ENCODE data around the gene HECTD2.
"Not testable (repeated sequence)": the region's sequence is repeated elsewhere in the genome, so short reads cannot be mapped to it uniquely, and the experiment has no call there.

The HECTD2 gene, protein sequence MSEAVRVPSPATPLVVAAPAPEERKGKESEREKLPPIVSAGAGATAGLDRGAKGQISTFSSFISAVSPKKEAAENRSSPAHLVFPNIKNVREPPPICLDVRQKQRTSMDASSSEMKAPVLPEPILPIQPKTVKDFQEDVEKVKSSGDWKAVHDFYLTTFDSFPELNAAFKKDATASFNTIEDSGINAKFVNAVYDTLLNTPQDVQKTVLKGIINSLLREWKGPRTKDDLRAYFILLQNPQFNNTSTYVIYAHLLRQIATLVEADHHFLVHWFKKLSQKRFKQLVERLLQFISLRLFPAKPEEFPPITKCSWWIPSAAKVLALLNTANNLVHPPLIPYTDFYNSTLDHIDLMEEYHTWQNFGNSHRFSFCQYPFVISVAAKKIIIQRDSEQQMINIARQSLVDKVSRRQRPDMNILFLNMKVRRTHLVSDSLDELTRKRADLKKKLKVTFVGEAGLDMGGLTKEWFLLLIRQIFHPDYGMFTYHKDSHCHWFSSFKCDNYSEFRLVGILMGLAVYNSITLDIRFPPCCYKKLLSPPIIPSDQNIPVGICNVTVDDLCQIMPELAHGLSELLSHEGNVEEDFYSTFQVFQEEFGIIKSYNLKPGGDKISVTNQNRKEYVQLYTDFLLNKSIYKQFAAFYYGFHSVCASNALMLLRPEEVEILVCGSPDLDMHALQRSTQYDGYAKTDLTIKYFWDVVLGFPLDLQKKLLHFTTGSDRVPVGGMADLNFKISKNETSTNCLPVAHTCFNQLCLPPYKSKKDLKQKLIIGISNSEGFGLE

DNA sequence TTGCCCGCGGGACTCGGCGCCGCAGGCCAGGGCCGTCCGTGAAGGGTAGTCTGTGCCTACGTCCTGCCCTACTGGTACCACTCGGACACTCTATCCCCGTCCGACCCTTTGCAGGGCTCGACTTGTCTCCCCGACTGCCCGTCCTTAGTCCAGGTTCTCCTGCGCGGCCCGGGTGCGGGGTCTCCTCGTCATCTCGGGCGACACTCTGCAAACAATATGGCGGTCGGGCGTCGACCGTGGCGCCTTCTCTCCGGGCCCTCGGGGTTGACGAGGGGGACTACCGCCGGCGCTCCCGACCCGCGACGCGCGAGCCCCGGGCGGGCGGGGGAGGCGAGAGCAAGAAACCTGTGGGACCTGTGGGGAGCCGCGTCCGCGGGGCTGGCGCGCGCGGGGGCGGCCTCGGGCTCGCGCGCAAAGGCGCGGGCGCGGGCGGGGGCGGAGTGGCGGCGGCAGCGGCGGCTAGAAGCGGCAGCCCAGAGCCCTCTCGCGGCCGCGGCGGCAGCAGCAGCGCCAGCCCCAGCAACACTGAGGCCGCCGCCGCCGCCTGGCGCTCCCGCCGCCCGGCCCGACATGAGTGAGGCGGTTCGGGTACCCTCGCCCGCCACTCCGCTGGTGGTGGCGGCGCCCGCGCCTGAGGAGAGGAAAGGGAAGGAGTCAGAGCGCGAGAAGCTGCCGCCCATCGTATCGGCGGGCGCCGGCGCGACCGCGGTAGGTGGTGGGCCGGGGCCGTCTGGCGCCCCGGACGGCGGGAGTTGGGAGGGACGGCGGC is at the start of gene HECTD2:
Gene HECTD2 (plus strand): TSS at position 476 of the 769 bp plus-strand sequence. CDS start 95 bp downstream, at position 571.
- in situ Hi-C loops (cut with HindIII; ENCODE audit: low sequenced_read_pairs) = no loop called here

DNA sequence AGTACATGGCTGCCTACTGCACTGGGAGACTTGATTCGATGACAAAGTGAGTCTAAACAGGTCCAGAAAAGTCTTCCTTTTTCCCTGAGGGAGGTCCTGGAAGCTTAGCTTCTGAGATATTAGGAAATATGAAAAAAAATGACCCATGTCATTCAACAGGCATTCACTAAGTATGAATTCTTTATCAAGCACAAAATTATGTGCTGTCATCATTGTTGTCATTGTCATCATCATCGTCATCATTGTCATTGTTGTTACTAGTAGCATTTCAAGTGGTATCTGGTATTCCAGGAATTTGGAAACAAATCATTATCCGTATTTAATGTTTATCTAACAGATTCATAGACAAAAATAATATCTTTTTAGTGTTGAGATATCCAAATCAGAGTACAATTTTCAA is 49.7 kb upstream of the HECTD2 start:
- in situ Hi-C loops (cut with HindIII; ENCODE audit: low sequenced_read_pairs) = no loop called here

DNA sequence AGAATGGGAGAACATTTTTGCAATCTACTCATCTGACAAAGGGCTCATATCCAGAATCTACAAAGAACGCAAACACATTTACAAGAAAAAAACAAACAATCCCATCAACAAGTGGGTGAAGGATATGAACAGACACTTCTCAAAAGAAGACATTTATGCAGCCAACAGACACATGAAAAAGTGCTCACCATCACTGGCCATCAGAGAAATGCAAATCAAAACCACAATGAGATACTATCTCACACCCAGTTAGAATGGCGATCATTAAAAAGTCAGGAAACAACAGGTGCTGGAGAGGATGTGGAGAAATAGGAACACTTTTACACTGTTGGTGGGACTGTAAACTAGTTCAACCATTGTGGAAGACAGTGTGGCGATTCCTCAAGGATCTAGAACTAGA is 44.6 kb upstream of the HECTD2 start:
- in situ Hi-C loops (cut with HindIII; ENCODE audit: low sequenced_read_pairs) = not testable (repeated sequence)

DNA sequence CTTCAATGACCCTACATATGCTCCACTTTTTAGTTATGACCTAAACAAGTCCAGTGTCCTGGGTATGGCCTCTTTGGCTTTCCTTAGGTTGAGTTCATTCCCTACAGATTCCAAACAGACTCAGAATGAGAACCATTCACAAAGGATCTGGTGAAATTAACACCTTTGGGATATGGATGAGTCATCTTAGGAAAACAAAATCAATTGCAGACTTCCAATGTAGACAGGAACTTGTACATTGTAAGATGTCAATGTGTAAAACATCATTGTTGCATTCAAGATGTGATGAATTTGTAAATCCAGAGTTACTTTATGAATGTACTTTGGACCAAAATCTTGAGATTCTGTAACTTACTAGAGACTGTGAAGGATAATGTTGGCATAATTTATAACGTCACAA is 43.4 kb upstream of the HECTD2 start:
- in situ Hi-C loops (cut with HindIII; ENCODE audit: low sequenced_read_pairs) = no loop called here

DNA sequence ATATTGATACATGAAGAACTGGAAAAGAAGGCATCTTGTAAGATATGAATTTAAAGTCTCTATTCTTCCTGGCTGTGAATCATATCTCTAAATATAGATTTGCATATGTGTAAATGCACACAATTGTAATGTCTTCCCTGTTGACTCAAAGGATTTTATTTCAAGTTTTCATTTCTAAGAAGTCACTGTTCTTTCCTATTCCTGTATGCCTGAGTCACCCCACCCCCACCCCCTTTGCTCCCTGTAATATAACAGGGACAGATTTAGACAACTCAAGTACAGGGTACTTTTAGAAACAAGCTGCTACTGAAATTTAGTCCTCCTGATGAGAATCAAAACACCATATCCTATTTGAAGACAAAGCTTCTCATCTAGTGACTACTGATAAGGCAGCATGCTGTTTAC is 43.0 kb upstream of the HECTD2 start:
- in situ Hi-C loops (cut with HindIII; ENCODE audit: low sequenced_read_pairs) = no loop called here

DNA sequence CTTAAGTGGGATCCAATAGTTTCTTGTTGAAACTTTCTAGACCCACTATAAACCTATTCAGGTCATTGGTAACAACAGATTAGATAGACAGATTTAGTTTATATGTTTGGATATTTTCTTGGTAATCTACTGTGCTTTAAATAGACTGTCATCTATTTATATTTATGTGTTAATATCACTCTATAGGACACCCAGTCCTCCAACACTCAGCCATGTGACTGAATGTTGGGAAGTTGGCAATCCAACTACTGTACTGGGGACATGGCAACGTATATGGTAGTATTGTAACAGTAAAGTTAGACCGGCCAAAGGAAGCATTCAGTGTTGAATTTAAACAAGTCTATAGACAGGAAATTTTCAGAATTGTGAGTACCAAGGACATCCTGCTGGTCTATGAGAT is 42.6 kb upstream of the HECTD2 start:
- in situ Hi-C loops (cut with HindIII; ENCODE audit: low sequenced_read_pairs) = no loop called here

DNA sequence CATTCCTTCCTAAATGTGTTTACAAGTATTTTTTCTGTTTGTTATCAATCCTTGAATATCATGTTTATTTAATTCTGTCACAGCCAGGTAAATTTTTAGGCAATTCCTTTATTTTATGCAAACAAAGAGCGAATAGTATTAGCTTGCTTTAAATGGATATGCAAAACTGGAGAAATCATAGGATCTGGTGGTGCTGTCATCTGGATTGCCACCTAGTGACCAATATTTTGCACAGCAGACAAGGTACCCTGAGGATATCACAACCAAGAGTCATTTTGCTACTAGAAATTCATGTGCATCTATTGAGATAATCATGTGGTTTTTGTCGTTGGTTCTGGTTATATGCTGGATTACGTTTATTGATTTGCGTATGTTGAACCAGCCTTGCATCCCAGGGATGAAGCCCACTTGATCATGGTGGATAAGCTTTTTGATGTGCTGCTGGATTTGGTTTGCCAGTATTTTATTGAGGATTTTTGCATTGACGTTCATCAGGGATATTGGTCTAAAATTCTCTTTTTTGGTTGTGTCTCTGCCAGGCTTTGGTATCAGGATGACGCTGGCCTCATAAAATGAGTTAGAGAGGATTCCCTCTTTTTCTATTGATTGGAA is 40.1 kb upstream of the HECTD2 start:
- in situ Hi-C loops (cut with HindIII; ENCODE audit: low sequenced_read_pairs) = not testable (repeated sequence)

DNA sequence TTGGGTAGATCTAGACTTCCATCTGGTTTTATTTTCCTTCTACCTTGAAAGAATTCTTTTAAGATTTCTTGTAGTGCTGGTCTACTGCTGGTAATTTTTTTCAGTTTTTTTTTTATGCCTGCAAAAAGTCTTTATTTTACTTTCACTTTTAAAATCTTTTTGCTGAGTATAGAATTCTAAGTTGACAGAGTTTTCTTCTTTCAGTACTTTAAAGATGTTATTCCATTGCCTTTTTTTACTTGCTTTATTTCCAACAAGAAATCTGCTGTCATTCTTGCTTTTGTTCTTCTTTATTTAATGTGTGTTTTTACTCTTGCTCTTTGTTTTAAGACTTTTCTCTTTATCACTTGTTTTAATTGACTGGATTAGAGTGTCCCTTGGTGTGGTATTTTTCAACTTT is 36.1 kb upstream of the HECTD2 start:
- in situ Hi-C loops (cut with HindIII; ENCODE audit: low sequenced_read_pairs) = no loop called here

DNA sequence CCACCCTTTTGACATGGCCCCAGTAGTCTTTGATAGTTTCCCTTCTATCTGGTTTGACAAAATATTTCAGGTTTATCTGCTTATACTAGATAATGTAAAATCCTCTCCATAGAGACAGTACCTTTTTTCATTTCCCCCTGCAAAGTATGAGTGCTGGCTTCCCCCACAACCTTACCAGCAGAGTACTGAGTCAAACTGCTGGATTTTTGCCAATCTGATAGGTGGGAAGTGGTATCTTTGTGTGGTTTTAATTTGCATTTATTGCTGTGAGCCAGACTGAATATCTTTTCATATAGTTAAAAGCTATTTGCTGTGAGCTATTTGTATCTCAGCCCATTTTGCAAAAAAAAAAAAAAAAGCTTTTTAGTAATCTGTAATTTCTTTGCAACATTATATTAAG is 32.1 kb upstream of the HECTD2 start:
- in situ Hi-C loops (cut with HindIII; ENCODE audit: low sequenced_read_pairs) = no loop called here

DNA sequence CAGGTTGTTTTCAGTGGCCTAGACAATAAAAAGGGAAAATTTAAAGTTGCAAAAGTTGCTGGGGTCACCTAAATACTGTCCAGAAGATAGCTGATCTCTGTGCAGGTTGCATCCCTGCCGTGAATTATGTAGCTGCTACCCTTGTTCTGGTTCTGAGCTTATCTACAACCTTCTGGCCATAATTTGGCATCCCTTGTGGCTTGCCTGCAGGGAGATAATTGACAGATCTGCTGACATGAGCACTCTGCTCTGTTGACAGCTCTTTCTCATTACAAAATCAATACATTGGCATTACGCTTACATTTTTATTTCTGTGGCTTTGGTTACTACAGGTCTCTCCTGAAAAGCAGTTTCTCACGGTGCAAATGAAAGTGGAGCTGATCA is 29.3 kb upstream of the HECTD2 start:
- in situ Hi-C loops (cut with HindIII; ENCODE audit: low sequenced_read_pairs) = no loop called here

DNA sequence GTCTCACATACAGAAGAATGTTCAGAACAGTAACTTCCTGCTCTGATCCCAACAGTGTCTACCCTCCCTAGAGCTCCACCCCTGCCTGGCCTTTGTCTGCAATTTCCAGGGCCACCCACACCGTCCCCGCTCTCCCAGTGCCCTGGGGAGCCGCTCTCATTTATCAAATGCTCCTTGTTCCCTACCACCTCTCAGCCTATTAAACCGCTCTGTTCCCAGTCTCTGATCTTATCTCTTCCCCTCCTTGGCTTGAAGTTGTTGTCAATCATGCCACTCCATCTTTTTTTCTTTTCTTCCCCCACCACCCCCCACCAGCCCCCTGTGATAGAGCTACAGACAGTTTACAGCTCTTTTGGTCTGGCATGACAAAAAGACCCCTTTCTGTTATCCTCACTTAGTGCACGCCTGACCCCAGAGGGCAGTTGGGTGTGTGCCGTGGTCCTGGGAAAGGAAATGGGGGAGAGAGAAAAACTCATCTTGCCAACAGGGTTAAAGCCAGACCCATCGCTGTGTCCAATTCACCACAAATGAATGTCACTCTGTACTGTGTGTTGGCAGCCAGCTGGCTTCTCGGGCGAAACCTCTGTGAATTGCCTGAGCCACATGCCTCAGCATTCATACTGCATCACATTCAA is 28.8 kb upstream of the HECTD2 start:
- in situ Hi-C loops (cut with HindIII; ENCODE audit: low sequenced_read_pairs) = no loop called here

DNA sequence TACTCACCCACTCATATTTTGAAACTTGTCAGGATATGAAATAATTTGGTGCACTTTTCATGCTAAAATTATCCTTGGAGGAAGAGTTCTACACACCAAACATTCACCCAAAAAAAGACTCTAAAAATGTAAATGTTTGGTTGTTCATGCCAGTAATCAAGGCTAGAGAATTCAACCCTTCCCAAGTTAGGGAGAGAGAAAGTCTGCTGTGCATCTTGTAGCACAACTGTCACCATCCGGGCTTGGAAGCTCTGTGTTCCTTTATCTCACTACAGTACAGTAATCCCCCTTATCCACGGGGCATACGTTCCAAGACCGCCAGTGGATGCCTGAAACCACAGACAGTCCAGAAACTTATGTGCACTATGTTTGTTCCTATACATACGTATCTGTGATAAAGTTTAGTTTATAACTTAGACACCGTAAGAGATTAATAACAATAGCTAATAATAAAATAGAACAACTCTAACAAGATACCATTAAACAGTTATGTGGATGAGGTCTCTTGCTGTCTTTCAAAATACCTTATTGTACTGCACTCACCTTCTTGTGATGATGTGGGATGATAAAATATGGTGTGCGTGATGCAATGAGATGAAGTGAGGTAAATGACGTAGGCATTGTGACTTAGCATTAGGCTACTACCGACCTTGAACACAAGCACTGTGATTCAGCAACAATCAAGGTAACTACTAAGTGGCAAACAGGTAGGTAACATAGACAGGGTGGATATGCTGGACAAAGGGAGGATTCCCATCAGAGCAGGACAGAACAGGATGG is 24.6 kb upstream of the HECTD2 start:
- in situ Hi-C loops (cut with HindIII; ENCODE audit: low sequenced_read_pairs) = no loop called here

DNA sequence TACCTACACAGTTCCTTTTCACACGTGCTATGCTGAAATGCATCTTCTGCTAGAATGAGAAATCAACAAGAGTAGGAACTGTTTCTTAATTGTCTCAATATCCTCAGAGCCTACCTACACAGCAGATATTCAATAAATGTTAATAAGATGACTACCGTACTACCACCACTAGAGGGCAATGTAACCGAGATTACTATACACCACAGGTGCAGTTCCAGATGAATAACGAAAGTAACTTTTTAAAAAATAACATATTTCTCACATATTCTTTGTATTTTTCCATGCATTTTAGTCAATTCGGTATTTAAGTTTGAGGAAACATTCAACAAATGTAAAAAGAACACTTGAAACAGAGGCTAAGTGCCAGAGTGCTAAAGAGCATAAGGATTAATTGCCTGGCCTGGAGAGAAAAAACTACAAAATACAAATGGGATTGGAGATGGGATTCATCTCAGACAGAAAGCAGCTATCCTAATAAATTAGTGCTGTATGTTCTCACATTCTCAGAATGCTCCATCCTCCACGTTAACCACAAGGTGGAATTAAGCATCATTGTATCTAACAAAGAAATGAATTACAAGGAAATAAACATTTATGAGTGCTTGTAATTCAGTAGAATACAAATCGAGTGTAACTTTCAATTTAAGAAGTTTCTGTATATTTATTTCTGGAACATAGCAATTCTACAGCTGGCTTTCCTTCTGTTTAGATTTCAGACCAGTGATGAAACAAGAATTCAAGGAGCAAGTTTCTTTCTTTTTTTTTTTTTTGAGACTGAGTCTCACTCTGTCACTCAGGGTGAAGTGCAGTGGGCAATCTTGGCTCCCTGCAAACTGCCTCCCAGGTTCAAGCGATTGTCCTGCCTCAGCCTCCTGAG is 20.3 kb upstream of the HECTD2 start:
- in situ Hi-C loops (cut with HindIII; ENCODE audit: low sequenced_read_pairs) = no loop called here

DNA sequence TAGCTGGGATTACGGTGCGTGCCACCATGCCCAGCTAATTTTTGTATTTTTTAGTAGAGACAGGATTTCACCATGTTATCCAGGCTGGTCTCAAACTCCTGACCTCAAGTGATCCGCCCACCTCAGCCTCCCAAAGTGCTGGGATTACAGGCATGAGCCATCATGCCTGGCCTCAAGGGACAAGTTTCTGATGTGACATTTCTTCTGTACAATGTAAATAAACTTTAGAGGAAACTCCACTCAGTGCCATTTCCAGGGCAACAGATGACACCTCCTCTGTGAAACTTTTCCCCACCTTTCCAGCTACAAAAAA is 19.7 kb upstream of the HECTD2 start:
- in situ Hi-C loops (cut with HindIII; ENCODE audit: low sequenced_read_pairs) = not testable (repeated sequence)

DNA sequence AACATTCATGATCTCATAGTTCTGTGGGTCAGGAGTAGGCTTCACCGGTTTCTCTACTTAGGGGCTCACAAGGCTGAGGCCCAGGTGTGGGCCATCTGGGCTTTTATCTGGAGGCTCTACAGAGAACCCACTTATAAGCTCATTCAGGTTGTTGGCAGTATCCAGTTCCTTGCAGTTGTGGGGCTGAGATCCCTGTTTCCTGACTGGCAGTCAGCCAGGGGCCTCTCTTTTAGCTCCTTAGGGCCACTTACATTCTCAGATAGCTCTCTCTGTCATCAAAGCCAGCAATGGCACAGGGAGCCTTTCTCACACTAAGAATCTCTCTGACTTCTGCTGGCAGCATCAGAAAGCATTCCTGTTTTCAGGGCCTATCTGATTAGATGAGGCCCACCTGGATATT is 18.2 kb upstream of the HECTD2 start:
- in situ Hi-C loops (cut with HindIII; ENCODE audit: low sequenced_read_pairs) = no loop called here

DNA sequence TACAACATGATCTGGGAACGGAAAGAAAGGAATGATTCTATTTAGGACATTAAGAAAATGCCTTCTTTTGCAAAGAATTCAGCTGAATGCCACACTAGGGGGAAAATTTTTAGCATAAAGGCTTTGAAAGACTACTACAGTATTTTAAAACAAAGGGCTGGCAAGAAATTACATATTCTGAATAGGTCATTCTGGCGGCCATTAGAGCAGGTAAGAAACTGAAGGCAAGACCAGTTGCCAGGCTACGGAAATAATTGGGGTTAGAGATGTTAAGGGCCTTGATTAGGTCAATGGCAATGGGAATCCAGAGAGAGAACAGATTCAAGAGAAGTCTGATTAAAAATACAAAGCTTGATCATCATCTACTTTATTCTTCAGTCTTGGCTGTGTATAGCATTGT is 3.8 kb upstream of the HECTD2 start:
- in situ Hi-C loops (cut with HindIII; ENCODE audit: low sequenced_read_pairs) = no loop called here

DNA sequence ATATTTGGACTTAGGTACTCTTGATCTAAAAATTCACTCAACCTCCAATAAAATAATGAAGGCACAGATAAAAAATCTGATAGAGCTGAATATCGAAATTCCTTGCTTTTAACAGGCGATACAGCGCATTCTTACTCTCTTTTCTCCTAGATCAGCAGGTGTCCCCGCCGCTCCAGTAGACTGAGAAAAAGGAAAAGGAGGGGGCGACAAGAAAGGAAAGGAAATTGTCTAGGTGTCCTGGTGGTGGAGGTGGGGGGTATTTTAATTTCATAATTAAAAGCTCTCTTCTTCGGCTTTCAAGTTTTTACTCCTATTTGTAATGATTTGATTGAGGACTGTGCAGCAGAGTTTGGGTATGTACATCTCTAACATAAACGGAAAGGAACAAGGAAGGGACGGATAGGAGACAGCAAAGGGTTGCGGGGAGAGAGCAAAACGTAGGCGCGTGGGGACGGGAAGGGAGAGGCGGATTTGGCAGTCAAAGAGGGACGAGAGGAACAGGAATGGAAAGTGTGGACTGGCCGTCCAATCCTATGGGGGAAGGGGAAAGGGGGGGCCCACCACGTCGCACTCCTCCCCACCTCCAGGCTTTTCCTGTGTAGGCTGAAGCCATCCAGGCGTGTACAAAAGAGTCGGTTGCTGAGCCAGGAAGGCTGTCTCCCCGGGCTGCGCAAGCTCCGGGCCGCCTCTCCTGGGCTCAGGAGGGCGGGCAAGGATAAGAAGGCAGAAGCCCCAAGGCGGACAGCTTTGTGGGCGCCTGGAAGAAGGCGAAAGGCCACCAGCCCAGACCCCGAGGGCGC is 875 bp upstream of the HECTD2 start:
- in situ Hi-C loops (cut with HindIII; ENCODE audit: low sequenced_read_pairs) = no loop called here

DNA sequence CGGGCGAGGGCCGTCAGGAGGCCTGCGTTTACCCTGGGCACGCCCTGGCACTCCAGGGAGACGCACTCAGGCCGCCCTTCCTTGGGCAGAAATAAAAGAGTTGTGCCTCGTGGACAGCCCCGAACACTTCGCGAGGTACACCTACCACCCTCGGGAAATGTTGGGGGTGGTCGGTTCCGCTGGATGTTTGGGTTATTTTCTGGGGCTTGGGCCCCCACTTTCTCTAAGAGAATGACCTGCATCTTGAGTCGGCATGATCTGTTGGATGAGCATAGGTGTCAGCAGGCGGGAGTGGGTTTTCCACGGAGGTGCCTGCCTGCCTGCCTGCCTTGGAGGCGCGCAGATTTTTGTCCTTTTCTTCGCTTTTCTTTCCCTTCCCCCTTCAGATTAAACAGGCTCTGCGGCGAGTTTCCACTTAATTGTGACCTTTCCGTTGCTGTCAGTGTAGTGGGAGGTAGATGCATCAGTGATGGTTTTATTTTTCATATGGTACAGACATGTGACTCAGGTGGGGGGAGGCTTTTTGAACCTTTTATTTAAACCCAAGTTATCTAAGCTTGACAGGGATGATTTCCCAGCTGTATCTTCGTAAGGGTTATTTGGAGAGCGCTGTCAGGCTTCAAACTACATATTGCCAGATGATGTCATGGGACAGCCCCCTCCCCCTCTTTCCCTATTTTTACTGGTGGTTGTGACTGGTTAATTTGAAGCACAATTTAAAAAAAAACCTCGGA is 661 bp downstream of the HECTD2 start:
- in situ Hi-C loops (cut with HindIII; ENCODE audit: low sequenced_read_pairs) = no loop called here

Measured in endothelial cell of hepatic sinusoid (primary cell).